Stimulated activated CD8-positive, alpha-beta memory T cell treated with anti-CD3 and anti-CD28 coated beads, Interleukin-15, amount 100 ng/mL, for 4 hours (primary cell): ENCODE results near the gene MMEL1.
"Not testable (repeated sequence)": the region's sequence is repeated elsewhere in the genome, so short reads cannot be mapped to it uniquely, and the experiment has no call there.

Source experiments
- DNase-seq, 2 donors: peaks; one replicate each; pipeline ENCODE4 v3.0.0-alpha.2; 2020; ENCODE audit warnings: low read depth in 2 of 2

MMEL1 gene

GRCh38 chr1:2590233-2591141 lies 42.3 kb downstream of the MMEL1 start:
- DNase-seq, result no peak

GRCh38 chr1:2589431-2590232 lies 43.2 kb downstream of the MMEL1 start:
- no peak for DNase-seq

GRCh38 chr1:2588661-2589430 lies 44.0 kb downstream of the MMEL1 start:
- DNase-seq, result no peak

- DNase-seq, result no peak
Measured at GRCh38 chr1:2587860-2588571, 44.8 kb downstream of the MMEL1 start.

- DNase-seq, result no peak
Measured at GRCh38 chr1:2587071-2587859, 45.6 kb downstream of the MMEL1 start.

GRCh38 chr1:2586154-2587070 lies 46.4 kb downstream of the MMEL1 start, which contains the start of gene PRXL2B:
PRXL2B (plus strand) TSS chr1:2586777; CDS start chr1:2586886, 109 bp downstream.
- peak; percentile 87 to 91 for DNase-seq

DNA sequence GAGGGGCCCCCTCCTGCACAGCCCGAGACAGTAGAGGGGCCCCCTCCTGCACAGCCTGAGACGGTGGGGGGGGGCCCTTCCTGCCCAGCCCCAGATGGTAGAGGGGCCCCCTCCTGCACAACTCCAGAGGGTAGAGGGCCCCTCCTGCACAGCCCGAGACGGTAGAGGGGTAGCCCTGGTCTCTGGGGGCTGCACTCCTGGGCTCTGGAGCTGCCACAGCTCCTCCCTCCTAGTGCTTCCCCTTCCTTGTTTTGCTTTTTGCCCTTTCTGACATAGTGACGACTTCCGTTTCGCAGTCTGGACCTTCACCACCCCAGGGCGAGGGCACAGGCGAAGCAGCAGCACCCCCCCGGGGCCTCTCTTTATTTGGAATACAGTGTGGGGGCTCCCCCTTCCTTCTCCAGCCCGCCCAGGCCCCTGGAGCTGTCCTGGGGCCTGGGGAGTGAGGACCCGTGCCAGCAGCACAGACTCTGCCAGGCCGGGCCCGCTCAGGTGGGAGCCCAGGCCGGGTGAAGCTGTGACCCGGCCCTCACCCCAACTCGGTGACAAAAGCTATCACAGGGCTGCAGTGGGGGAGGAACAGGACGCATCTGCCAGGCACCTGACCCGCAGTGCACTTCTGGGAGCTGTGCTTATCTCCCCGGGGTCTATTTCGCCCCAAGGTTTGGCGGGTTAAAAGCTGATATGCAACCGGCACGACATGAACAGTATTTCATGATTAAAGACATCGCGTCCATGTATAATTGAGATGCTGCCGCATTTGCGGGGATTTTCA lies 47.3 kb downstream of the MMEL1 start:
- DNase-seq, result peak; percentile 41 to 45

- no peak for DNase-seq
Measured at GRCh38 chr1:2584686-2585317, 48.0 kb downstream of the MMEL1 start.

- no peak for DNase-seq
Measured at GRCh38 chr1:2583871-2584351, 48.9 kb downstream of the MMEL1 start.

- no peak for DNase-seq
Measured at GRCh38 chr1:2583331-2583791, 49.5 kb downstream of the MMEL1 start.

GRCh38 chr1:2582391-2582790 lies 50.4 kb downstream of the MMEL1 start:
- DNase-seq, result no peak

- DNase-seq, result no peak
Measured at GRCh38 chr1:2580691-2581090, 52.1 kb downstream of the MMEL1 start.

GRCh38 chr1:2578758-2579118 lies 54.1 kb downstream of the MMEL1 start:
- no peak for DNase-seq

- not testable (repeated sequence) for DNase-seq
Measured at GRCh38 chr1:2577565-2578075, 55.2 kb downstream of the MMEL1 start.

- no peak for DNase-seq
Measured at GRCh38 chr1:2575801-2576663, 56.8 kb downstream of the MMEL1 start.

- no peak for DNase-seq
Measured at GRCh38 chr1:2574350-2574749, 58.5 kb downstream of the MMEL1 start.
